ENCODE data around the gene CWC25. TPM values are rescaled to one million over a fixed set of nuclear protein-coding genes. Genes with fewer than 3 reads are reported as not detected.

CWC25 gene
- polyA plus RNA-seq, 1 experiment, result 15.3 TPM

GRCh38 chr17:38850374-38850773 lies 25.3 kb upstream of the CWC25 start:
- ChIA-PET POLR2A (interaction anchor here (0.9 to 4.9 kb wide), 2 partner anchors 19 kb away, joined by 5 to 74 read pairs; partner anchors contain the start of gene LASP1), CTCF (no interaction called here)
- H3K27me3 ChIP-seq (ENCODE audit: control insufficient read depth, insufficient read depth, low read length), result no peaks in the 10 kb centered on the region
- TF ChIP-seq CTCF (IDR thresholded peaks at IDR 0.05; ENCODE audit: low read depth, low read length), result no peak
- no peak for DNase-seq (ENCODE audit: low read depth, low spot score)
- peaks cover 4% of the 10 kb centered on the region; the same call in 1 of the 2 replicates for H3K9me3 ChIP-seq (ENCODE audit: control insufficient read depth, insufficient read depth, low read length)
- H3K4me3 ChIP-seq (ENCODE audit: low read depth, low read length), result peak overlapping the region; percentile 91
- no peak overlapping the region for H3K27ac ChIP-seq (ENCODE audit: low read depth, low read length)

- no peak for DNase-seq (ENCODE audit: low read depth, low spot score)
- POLR2A ChIA-PET, result interaction anchor here (0.8 to 1.5 kb wide), 3 partner anchors 20 to 304 kb away, joined by 3 to 6 read pairs (median 4); partner anchors contain the start of genes CWC25 and LASP1
- TF ChIP-seq CTCF (IDR thresholded peaks at IDR 0.05; ENCODE audit: low read depth, low read length), result no peak
- no peaks in the 10 kb centered on the region for H3K9me3 ChIP-seq (ENCODE audit: control insufficient read depth, insufficient read depth, low read length)
- no peak overlapping the region for H3K27ac ChIP-seq (ENCODE audit: low read depth, low read length)
- no peaks in the 10 kb centered on the region for H3K27me3 ChIP-seq (ENCODE audit: control insufficient read depth, insufficient read depth, low read length)
- CTCF ChIA-PET, result no interaction called here
- H3K4me3 ChIP-seq (ENCODE audit: low read depth, low read length), result no peak overlapping the region
Observed at GRCh38 chr17:38848939-38849605, 24.0 kb upstream of the CWC25 start.

- no peak for DNase-seq (ENCODE audit: low read depth, low spot score)
- ChIA-PET CTCF (no interaction called here), POLR2A (interaction anchor here (0.6 to 1.5 kb wide), 3 partner anchors 13 to 23 kb away, joined by 3 to 6 read pairs (median 4); partner anchors contain the start of genes CWC25 and LASP1)
- H3K27me3 ChIP-seq (ENCODE audit: control insufficient read depth, insufficient read depth, low read length), result no peaks in the 10 kb centered on the region
- TF ChIP-seq CTCF (IDR thresholded peaks at IDR 0.05; ENCODE audit: low read depth, low read length), result no peak
- no peaks in the 10 kb centered on the region for H3K9me3 ChIP-seq (ENCODE audit: control insufficient read depth, insufficient read depth, low read length)
- no peak overlapping the region for H3K4me3 ChIP-seq (ENCODE audit: low read depth, low read length)
- H3K27ac ChIP-seq (ENCODE audit: low read depth, low read length), result no peak overlapping the region
Observed at GRCh38 chr17:38848557-38848891, 23.4 kb upstream of the CWC25 start.

GRCh38 chr17:38844261-38844757 lies 19.2 kb upstream of the CWC25 start:
- CTCF ChIA-PET, result no interaction called here
- Histone ChIP-seq H3K9me3 (ENCODE audit: control insufficient read depth, insufficient read depth, low read length) (no peaks in the 10 kb centered on the region), H3K4me3 (ENCODE audit: low read depth, low read length) (no peak overlapping the region), H3K27ac (ENCODE audit: low read depth, low read length) (no peak overlapping the region), H3K27me3 (ENCODE audit: control insufficient read depth, insufficient read depth, low read length) (no peaks in the 10 kb centered on the region)
- TF ChIP-seq CTCF (IDR thresholded peaks at IDR 0.05; ENCODE audit: low read depth, low read length), result no peak
- POLR2A ChIA-PET, result interaction anchor here (0.5 to 0.9 kb wide), 4 partner anchors 10 to 353 kb away, joined by 3 to 5 read pairs (median 4); partner anchors contain the start of genes CACNB1 and RPL23
- no peak for DNase-seq (ENCODE audit: low read depth, low spot score)

- Histone ChIP-seq H3K4me3 (ENCODE audit: low read depth, low read length) (peak overlapping the region; percentile 93), H3K9me3 (ENCODE audit: control insufficient read depth, insufficient read depth, low read length) (peaks cover 3% of the 10 kb centered on the region; the same call in 1 of the 2 replicates), H3K27ac (ENCODE audit: low read depth, low read length) (peak overlapping the region; percentile 99), H3K27me3 (ENCODE audit: control insufficient read depth, insufficient read depth, low read length) (no peaks in the 10 kb centered on the region)
- ChIA-PET POLR2A (interaction anchor here (0.6 to 2.1 kb wide), 5 partner anchors 14 to 42 kb away, joined by 3 to 13 read pairs (median 6); partner anchors contain the start of gene RPL23), CTCF (no interaction called here)
- no peak for TF ChIP-seq CTCF (IDR thresholded peaks at IDR 0.05; ENCODE audit: low read depth, low read length)
- DNase-seq (ENCODE audit: low read depth, low spot score), result no peak
Observed at GRCh38 chr17:38825762-38826247, 684 bp upstream of the CWC25 start.

Data from AG04450 (cell line).